HG03025 (cell line): ENCODE measurements around the gene NUP160.
"Not testable (repeated sequence)": the region's sequence is repeated elsewhere in the genome, so short reads cannot be mapped to it uniquely, and the experiment has no call there.

Experiments used
- ATAC-seq: cut with Tn5 transposase; IDR thresholded peaks from one replicate; pipeline ENCODE4 v1.9.1; 2021; ENCODE audit warnings: mild to moderate bottlenecking, moderate library complexity; ENCODE audit not compliant: unreplicated experiment, low FRiP score

Gene NUP160

DNA sequence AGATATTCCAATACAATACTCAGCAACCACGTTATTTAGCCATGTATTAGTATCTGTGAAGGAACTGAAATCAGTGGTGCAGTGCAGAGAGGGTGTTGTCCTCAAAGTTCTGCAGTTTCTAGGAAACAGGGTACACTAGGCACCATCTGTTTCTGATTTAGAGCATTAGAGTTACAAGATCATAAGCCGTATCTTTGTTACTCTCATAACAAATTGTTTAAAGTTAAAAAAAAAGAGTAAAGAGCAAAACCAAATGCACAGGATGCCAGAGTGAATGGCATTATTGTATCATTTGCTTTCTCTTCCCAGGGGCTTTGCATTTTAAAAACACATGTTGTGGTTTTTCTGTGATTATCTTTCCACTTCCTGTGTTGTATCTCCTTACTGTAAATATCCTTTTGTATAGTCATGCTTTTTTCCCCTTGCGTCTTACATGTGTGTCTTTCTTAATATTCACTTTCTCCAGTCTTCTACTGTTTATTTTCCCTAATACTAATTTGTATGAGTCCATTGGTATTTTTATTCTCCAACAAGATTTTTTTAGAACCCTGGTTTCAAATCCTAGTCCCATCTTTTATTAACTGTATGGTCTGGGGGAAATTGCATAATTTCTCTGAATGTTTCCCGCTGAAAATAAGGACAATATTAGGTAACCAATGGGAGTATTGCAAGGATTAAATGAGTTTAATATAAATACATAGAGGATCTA is 15.2 kb upstream of the NUP160 start:
- no peak for ATAC-seq

DNA sequence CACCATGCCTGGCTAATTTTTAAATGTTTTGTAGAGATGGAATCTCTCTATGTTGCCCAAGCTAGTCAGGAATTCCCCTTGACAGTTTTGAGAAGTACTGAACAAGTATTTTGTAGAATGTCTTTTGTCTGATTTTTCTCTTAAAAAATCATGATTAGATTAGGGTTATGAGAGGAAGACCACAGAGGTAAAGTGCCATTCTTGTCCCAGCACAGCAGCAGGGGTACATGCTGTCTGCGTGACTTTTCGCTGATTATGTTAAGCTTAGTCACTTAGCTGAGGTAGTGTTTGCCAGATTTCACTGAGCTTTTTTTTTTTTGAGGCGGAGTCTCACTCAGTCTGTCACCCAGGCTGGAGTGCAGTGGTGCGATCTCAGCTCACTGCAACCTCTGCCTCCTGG is 13.6 kb upstream of the NUP160 start:
- ATAC-seq: no peak

DNA sequence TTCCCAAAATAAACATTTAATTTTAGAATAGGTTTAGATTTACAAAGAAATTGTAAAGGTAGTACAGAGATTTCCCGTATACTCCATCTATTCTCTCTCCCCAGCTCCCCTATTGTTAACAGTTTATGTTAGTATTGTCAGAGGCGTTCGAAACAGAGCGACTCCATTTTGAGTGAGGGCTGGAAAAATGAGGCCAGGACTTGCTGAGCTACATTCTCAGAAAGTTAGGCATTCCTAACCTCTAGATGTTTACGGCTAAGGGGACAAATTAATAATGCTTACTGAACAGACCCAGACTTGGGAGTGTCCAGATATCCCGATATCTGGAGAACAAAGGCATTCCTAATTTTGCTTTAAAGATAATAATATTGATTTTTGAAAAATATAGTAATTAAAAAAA is 12.4 kb upstream of the NUP160 start:
- no peak for ATAC-seq

DNA sequence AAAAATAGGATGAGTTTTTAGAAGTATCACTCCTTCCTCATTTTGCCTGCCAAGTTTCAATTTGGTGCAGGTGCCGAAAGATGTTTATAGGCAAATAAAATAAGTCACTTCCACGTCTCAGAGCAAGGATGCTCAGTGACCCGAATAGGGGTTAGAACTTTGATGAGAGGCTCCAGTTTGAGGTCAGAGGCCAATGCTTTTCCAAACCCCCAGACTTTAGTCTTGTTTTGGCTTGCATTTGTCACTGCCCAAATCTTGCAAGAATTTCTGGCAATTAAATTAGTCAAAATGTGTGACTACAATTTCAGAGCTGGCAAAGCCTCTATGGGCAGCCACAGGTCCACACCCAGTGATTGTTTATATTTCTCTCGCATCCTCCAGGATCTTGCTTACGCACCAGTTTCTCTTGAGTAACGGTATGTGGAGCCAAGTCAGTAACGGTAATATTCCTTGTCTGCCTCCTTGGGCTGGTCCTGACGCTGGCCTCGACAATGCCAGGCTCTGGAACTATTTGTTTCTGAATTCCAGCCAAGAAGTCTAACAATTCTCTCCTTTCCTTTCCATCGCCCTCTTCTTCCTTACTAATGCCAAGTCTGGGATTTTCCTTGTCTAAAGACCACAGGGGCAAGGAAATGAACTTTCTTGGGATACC is 9.9 kb upstream of the NUP160 start:
- ATAC-seq: no peak

DNA sequence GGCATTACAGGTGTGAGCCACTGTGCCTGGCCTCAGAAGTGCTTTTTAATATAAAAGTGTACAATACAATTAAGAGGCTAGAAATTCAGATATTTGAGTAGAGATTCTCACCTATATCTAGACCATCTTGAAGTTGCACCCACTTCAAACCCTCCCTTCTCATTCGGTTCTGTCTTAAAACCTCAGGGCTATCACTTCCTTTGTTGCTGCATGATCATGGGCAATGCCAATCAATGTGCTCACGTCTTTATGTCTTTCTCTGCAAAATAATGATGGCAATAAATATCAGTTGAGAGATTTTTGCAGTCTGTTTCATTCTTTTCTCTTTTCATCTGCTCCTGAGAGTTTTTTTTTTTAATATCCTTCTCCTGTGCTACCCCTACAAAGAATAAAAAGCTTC is 9.3 kb upstream of the NUP160 start:
- ATAC-seq: no peak

DNA sequence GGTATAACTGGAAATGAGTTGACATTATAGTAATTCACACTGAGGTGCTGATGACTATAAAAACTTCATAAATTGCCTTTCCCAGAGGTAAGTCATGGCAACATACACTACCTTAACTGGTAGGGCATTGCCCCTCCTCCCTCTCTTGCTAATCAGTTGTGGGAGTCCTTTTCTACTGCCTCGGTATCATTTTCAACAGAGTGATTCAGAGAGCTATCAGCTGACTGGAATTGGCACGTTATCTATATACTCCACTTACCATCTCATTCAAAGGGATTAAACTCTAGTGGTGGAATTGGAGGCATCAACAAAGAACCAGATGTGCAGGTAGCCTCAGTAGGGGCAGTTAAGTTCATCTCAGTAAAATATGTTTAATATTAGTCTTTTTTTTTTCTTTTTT is 8.0 kb upstream of the NUP160 start:
- ATAC-seq: no peak

DNA sequence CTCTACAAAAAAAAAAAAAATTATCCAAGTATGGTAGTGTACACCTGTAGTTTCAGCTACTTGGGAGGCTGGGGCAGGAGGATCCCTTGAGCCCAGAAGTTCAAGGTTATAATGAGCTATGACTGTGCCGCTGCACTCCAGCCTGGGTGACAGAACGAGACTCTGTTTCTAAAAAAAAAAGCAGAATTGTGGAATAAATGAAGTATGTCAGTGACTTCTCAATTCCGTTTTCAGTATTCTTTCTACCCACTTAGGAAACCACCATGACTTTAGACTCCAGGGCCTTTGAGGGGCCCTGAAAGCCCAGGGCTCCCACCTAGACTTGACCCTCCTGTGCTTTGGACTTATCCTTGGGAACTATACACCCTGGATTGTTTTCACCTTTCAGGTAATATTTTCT is 6.5 kb upstream of the NUP160 start:
- ATAC-seq: no peak

DNA sequence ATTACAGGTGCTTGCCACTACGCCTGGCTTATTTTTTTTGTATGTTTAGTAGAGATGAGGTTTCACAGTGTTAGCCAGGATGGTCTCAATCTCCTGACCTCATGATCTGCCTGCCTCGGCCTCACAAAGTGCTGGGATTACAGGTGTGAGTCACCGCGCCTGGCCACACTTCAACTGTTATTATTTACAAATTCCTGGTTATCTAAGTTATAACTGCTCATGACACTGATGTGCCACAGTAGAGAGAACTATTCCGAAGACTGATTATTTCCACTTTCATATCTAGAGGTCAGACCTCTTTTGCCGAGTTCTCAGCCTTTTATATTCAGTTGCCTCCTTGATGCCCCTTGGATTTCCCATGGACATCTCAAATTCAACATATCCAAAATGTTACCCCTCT is 3.9 kb upstream of the NUP160 start:
- no peak for ATAC-seq

DNA sequence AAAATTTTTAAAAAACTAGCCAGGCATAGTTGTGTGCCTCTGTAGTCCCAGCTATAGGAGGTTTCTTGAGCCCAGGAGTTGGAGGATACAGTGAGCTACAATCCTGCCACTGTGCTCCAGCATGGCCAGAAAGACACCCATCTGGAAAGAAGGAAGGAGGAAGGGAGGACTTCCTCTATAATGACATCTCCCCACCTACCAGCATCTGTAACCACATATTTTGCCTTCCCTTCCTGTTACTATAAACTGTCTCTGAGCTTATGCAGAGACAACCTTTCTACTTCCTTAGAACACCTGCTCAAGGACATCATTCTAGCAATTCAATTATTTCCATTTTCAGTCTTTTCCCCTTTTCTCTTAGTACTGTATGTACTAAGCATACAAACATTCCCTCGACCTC is 2.2 kb upstream of the NUP160 start:
- peak; percentile 37 for ATAC-seq

DNA sequence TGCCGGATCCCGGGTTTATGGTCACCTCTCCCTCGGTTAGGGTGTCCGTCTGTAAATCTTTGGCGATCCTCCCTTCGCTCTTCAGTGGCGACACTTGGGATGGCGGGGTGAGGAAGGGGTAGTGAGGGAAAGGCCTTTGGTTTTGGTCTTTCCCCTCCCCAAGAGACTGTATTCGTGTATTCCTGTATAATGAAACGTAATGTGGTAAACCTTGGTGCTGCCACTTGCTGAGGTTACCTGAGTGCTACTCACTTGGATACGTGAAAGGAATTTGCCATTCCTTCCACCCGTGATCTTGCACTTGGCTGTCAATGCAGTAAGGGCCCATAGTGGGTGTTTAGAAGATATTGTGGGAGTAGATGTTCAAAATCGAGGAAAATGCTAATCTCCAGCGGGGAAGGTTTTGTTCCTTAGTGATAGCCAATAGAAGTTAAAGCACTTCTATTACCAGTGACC is 578 bp upstream of the NUP160 start:
- peak; percentile 8 for ATAC-seq

DNA sequence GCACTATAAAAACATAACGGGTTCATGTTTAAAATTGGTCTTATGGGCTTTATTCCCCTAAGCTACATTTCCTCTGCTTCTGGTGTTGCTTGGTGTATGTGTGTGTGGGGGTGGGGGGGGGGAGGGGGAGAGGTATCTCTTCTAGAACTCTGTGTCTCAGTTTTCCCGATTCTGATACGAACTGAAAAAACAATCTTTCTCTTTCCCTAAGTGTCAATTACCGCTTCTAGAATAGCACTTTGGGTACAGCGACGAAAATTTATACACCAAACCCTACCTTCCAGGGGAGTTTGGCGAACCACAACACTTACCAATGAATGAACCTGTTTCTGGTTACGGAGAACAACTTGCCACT is 636 bp downstream of the NUP160 start:
- no peak for ATAC-seq

DNA sequence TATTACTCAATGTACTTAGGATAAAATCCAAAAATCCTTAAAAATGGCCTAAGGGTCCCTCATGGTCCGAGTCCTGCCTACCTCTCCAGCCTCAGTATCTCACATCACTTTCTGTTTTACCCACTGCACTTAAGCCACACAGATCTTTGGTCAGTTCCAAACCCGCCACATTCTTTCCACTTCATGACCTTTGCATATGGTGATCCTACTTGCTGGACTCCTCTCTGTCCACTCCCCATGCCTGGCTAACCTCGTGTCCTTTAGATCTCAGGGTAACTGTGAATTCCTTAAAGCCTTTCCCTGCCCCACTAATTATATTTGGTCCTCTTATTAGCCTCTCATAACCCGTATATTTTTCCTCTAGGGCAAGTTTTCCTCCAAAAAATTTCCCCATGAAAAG is 1.2 kb downstream of the NUP160 start:
- no peak for ATAC-seq

DNA sequence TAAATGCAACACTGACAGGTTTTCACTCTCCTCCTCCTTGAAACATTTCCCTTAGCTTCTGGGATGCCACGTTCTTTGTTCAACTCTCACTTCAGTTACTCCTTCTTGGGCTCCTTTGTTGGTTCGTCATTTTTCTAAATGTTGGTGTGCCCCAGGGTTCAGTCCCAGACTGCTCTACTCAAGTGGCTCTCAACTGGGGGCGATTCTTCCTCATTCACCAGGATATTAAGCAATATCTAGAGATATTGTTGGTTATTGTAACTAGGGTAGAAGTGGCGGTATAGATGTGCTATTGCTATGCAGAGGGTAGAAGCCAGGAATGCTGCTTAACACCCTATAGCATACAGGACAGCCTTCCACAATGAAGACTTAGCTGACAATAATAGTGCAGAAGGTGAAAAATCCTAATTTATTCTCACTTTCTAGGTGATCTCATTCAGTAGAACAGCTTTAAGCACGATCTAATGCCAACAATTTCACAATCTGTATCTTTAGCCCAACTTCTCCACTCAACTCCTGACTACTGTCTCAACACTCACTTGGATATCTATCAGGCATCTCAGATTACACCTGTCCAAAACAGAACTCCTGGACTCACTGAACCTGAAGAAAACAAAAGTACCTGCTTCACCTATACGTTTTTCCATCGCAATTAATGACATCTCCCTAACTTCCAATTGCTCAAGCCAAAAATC is 4.6 kb downstream of the NUP160 start:
- ATAC-seq: no peak

DNA sequence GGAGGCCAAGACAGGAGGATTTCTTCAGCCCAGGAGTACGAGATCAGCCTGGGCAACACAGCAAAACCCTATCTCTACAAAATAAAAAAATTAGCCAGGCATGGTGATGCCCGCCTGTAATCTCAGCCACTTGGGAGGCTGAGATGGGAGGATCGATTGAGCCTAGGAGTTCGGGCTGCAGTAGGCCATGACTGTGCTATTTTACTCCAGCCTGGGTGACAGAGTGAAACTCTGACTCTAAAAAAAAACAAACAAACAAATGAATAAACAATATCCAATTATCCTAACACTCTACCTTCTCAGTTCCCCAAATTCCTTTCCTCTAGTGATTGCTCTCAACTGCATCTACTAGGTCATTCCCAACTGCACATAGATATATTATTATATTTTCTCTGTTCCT is 5.4 kb downstream of the NUP160 start:
- ATAC-seq: no peak

DNA sequence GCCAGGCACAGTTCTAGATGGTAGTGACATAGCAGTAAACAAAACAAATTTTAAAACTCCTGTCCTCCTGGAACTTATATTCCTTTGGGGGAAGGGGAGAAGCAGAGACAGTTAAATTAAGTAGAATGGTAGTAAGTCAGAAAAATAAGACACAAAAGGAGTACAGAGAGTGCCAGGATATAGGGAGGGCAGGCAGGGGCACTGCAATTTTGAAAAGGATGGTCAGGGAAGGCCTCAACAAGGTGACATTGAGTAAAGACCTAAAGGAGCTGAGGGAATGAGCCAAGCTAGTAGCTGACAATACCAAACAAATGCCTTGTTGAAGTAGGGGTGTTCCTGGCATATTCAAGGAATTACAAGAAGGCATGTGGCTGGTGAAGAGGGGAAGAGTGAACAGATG is 10.2 kb downstream of the NUP160 start:
- no peak for ATAC-seq

DNA sequence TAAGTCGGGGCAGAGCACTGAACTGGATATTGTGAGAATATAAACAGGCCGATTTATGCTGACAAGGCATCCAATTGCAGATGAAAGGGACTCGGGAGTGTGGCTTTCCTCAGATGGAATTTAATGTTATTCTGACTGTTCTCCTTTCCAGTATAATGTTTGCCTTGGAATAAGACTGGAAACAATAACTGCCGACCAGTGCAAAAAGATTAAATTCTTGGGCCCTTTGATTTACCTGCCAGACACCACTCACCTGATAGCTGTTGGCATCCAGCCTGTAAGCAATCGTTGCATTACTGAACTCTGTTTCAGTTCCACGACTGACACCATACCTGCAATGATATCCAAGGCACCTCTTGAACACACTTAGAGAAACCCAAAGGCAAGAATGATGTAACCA is 10.9 kb downstream of the NUP160 start:
- ATAC-seq: no peak

DNA sequence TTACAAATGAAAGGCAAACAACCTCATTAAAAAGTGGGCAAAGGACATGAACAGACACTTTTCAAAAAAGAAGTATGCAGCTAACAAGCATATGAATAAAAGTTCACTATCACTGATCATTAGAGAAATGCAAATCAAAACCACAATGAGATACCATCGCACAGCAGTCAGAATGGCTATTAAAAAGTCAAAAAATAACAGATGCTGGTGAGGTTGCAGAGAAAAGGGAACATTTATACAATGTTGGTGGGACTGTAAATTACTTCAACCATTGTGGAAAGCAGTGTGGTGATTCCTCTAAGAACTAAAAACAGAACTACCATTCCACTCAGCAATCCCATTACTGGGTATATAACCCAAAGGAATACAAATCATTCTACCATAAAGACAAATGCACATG is 18.1 kb downstream of the NUP160 start:
- not testable (repeated sequence) for ATAC-seq

DNA sequence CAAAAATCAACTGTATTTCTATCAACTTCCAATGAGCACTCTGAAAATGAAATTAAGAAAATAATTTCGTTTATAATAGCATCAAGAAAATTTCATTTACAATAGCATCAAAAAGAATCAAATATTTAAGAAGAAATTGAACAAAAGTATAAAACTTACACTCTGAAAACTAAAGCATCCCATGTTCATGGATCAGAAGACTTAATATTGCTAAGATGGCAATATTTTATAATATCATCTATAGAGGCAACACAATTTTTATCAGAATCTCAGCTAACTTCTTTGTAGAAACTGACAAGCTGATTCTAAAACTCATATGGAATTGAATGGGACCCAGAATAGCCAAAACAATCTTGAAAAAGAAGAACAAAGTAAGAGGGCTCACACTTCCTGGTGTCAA is 19.9 kb downstream of the NUP160 start:
- no peak for ATAC-seq

DNA sequence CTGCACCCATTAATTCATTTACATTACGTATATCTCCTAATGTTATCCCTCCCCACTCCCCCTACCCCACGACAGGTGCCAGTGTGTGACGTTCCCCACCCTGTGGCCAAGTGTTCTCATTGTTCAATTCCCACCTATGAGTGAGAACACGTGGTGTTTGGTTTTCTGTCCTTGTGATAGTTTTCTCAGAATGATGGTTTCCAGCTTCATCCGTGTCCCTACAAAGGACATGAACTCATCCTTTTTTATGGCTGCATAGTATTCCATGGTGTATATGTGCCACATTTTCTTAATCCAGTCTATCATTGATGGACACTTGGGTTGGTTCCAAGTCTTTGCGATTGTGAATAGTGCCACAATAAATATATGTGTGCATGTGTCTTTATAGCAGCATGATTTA is 25.5 kb downstream of the NUP160 start:
- ATAC-seq: not testable (repeated sequence)

DNA sequence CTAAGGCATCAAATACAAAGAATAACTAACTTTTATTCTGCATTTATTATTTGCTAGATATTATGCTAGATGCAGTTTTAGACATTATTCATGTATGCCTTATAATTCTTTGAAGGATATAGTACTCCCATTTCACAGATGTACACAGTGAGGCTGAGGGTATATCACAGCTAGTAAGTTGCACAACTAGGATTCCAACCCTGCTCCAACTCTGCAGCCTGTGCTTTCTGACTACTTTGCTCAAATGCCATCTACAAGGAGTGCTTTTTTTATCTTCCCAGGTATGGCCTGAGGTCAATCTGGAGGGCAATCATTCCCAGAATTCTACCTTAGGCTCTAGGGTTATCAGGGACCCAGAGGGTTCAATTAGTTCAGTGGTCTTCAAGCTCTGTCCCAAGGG is 28.4 kb downstream of the NUP160 start:
- no peak for ATAC-seq

DNA sequence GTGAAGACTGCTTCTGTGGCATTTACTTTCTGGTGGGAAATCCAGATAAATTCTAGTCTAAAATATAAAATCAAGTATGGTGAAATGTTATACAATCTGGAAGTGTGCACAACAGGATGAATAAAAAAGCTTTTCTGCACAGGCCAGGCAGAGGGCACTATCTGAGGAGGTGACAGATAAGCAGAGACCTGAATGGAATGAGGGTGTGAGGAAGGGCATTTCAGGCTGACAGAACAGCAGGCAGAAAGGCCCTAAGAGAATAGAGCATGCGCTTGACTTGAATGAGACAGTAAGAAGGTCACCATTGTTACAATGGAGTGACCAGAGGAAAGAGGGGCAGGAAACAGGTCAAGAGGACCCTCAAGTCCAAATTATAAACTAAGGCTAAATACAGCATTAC is 47.4 kb downstream of the NUP160 start:
- no peak for ATAC-seq

DNA sequence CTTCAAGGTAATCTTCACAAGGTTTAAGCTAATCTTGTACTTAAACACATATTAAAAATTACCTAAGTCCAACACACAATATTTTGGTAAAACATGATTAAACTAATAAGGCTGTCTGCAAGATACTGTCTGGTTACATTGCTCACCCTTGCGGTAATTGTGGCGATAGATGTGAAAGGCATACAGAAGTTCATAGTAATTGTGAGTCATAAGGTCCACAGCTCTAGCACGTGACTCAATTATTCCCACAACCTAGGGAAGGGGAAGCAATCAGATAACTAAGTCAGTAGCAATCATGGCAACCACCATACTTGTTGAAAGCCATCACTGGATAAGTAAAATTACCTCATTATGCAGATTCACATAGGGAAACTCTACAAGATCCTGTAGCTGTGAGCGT is 50.5 kb downstream of the NUP160 start:
- no peak for ATAC-seq
